Chondrocyte (in vitro differentiated cells): ENCODE measurements around the gene EHMT1. TPM values are rescaled to one million over a fixed set of nuclear protein-coding genes. Genes with fewer than 3 reads are reported as not detected.

Experiments used
- DNase-seq: peaks from one replicate; pipeline ENCODE4 v3.0.0; 2021; ENCODE audit warnings: mixed read lengths, low spot score
- H3K27ac Mint-ChIP-seq: one replicate; pipeline ENCODE4 v1.8.0; 2021; ENCODE audit warnings: mild to moderate bottlenecking, moderate library complexity, mixed read lengths; ENCODE audit not compliant: unreplicated experiment
- H3K27me3 Mint-ChIP-seq: 2 replicates; pipeline ENCODE4 v1.8.0; 2021; ENCODE audit warnings: low read depth, mixed read lengths
- H3K36me3 Mint-ChIP-seq: 2 replicates; pipeline ENCODE4 v1.8.0; 2021; ENCODE audit warnings: low read depth, mixed read lengths
- H3K4me1 Mint-ChIP-seq: 2 replicates; pipeline ENCODE4 v1.8.0; 2021; ENCODE audit warnings: low read depth, mild to moderate bottlenecking, mixed read lengths
- H3K4me3 Mint-ChIP-seq: one replicate; pipeline ENCODE4 v1.8.0; 2021; ENCODE audit warnings: mild to moderate bottlenecking, moderate library complexity, mixed read lengths; ENCODE audit not compliant: unreplicated experiment
- H3K9me3 Mint-ChIP-seq: 2 replicates; pipeline ENCODE4 v1.8.0; 2021; ENCODE audit warnings: low read depth, mixed read lengths
- CTCF ChIP-seq: fragments of 200-600 bp; sonication (generic); IDR thresholded peaks from 2 replicates; pipeline ENCODE4 v1.5.0; 2021; ENCODE audit warnings: antibody characterized with exemption, mild to moderate bottlenecking, moderate library complexity
- total RNA-seq: library from RNA; stranded (reverse); gene quantifications from 3 replicates; pipeline ENCODE4 v1.2.1, GENCODE V29; 2021

Gene EHMT1
- total RNA-seq, 1 donor from 2014 or later, result 61.0 TPM

DNA sequence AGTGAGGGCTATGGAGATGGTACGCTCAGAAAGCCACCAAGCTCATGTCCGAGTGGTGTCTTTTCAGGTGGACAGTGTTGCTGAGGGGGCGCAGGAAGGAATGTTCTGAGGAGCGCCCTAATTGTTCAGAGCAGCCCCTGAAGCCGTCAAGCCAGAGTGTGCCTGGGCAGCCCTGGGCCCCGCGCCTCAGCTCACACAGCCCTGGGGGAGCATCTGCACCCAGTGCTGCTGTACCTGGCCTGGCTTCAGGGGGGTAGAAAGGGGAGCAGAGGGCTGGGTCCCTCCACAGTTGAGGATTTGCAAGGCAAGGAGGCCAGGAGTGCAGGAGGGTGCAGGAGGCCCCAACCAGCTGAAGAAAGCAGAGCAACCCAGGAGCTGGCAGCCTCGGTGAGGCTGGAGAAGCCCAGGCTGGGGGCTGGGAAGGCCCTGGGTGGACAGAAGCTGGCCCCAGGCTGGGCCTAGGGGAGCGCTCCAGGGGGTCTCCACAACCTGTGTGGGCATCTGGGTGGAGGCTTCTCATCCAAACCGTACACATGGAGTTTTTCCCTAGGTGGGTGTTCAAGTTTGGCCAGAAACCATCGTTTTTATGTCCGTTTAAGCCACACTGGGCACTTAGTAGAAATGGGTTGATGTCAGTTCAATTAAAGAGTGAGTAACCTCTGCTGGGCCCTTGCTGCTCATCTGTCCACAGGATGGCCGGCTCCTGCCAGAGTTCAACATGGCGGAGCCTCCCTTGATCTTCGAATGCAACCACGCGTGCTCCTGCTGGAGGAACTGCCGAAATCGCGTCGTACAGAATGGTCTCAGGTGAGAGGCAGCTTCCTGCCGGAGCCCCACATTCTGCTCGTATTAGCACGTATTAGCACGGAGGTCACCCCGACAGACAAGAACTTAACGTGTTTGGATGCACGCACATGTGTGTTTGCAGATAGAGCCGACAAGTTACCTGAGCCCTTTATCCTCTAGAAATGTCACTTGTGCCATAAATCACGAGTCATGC lies 196.8 kb downstream of the EHMT1 start:
- DNase-seq, result peak; percentile 61
- H3K9me3 Mint-ChIP-seq, result no peaks in the 10 kb centered on the region
- no peaks in the 10 kb centered on the region for H3K27me3 Mint-ChIP-seq
- H3K4me3 Mint-ChIP-seq, result no peak overlapping the region
- H3K4me1 Mint-ChIP-seq, result no peaks in the 10 kb centered on the region
- no peak overlapping the region for H3K27ac Mint-ChIP-seq
- no peak for TF ChIP-seq CTCF
- H3K36me3 Mint-ChIP-seq, result peaks cover 36% of the 10 kb centered on the region

DNA sequence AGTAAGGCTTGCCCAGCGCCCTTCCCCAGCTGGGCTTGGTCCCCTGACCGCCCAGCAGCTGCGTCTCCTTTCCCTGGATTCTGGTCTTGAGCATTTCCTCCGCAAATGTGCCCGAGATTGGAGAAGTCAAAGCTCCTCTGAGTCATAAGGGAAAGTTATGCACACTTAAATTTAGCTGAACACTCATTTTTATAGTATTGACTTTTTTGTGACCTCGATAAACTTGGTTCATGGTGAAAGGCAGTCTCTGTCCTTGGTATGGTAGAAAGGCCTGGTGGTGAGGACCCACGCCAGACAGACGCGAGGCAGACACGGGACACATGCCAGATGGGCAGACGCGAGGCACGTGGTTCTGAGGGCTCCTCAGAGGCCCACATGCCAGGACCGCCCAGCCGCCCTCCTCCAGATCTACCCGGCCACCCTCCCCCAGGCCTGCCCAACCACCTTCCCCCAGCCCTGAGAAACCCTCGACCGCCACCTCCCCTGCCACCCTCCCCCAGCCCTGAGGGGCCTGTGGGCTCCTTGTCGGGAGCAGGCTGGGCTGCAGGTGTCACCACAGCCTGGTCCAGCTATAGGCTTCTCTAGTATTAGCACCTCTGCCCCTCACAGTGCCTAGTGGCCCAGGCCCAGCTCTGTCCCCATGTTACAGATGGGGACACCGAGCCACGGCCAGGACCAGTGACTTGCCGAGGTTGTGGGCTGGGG lies 197.9 kb downstream of the EHMT1 start:
- TF ChIP-seq CTCF, result no peak
- H3K27me3 Mint-ChIP-seq, result no peaks in the 10 kb centered on the region
- no peak overlapping the region for H3K27ac Mint-ChIP-seq
- no peaks in the 10 kb centered on the region for H3K9me3 Mint-ChIP-seq
- no peaks in the 10 kb centered on the region for H3K4me1 Mint-ChIP-seq
- H3K36me3 Mint-ChIP-seq, result peaks cover 38% of the 10 kb centered on the region
- H3K4me3 Mint-ChIP-seq, result no peak overlapping the region
- DNase-seq, result peak; percentile 69

- Mint-ChIP-seq H3K4me3 (no peak overlapping the region), H3K27ac (no peak overlapping the region), H3K9me3 (no peaks in the 10 kb centered on the region), H3K36me3 (peaks cover 45% of the 10 kb centered on the region), H3K27me3 (no peaks in the 10 kb centered on the region), H3K4me1 (no peaks in the 10 kb centered on the region)
- TF ChIP-seq CTCF, result no peak
- DNase-seq, result peak; percentile 75
These were observed 198.7 kb downstream of the EHMT1 start for GRCh38 chr9:137817236-137818200.

DNA sequence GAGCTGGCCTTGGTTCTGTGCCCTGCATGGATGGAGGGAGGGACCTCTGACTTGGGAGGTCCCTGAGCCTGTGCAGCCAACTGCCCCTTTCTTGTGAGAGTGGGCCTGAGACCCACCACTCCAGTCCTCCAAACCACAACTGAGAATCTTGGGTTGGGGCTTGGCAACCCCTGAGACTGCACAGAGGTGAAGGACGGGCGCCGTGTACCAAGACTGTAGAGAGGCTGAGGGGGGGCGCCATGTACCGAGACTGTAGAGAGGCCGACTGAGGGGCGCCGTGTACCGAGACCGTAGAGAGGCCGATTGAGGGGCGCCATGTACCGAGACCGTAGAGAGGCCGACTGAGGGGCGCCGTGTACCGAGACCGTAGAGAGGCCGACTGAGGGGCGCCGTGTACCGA lies 199.5 kb downstream of the EHMT1 start:
- Mint-ChIP-seq H3K27me3 (no peaks in the 10 kb centered on the region), H3K27ac (no peak overlapping the region)

More for the DNA sequence above, 199.5 kb downstream of the EHMT1 start:
- no peak for DNase-seq
- no peaks in the 10 kb centered on the region for H3K4me1 Mint-ChIP-seq
- H3K9me3 Mint-ChIP-seq, result no peaks in the 10 kb centered on the region
- H3K4me3 Mint-ChIP-seq, result no peak overlapping the region
- peaks cover 45% of the 10 kb centered on the region for H3K36me3 Mint-ChIP-seq
- TF ChIP-seq CTCF, result no peak
